ENCODE measurements around the gene PTX4.

The PTX4 gene

DNA sequence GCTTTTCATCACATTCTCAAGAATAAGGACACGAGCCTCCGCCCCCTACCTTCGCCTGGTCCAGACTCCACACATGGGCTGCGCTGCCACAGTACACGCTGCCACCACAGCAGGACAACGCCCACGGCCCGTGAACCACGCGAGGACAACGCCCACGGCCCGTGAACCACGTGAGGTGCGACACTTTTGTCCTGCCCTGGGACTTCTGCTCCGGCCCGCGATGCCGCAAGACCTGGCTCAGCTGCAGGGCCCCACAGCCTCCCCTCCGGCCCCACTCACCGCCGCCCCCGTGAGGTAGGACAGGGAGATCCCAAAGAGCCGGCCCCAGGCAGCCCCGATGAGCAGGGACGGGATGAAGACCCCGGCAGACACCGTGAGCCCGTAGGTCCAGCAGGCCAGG is 38.5 kb downstream of the PTX4 start:
- no peak overlapping the region for H3K27ac ChIP-seq (ENCODE audit: low read depth, low read length)
- H3K27me3 ChIP-seq (ENCODE audit: low read length) = no peaks in the 10 kb centered on the region
- no peaks in the 10 kb centered on the region for H3K79me2 ChIP-seq (ENCODE audit: insufficient read depth, low read length)
- no peaks in the 10 kb centered on the region for H3F3A ChIP-seq (ENCODE audit: insufficient read depth)
- no peak overlapping the region for H3K4me2 ChIP-seq (ENCODE audit: low read depth, low read length, poor library complexity, severe bottlenecking)
- H3K9me3 ChIP-seq (ENCODE audit: insufficient read depth, low read length) = no peaks in the 10 kb centered on the region
- H3K9me2 ChIP-seq (replicated peaks; ENCODE audit: insufficient read depth, low read length) = no peaks in the 10 kb centered on the region
- no peak overlapping the region for H3K9ac ChIP-seq (ENCODE audit: low read length)
- H4K20me1 ChIP-seq (ENCODE audit: low read depth, low read length) = no peaks in the 10 kb centered on the region
- no peak overlapping the region for H3K4me3 ChIP-seq (ENCODE audit: insufficient read depth, low read length, poor library complexity, severe bottlenecking)
- TF ChIP-seq EZH2phosphoT487 (conservative IDR thresholded peaks at IDR 0.05; ENCODE audit: low read length) = no peak
- TF ChIP-seq CTCF (IDR thresholded peaks at IDR 0.05; ENCODE audit: insufficient read depth, low read length, poor library complexity, severe bottlenecking) = no peak
- no peaks in the 10 kb centered on the region for H3K36me3 ChIP-seq (ENCODE audit: low read length)
- no peak overlapping the region for H2AFZ ChIP-seq (ENCODE audit: low read depth, low read length, severe bottlenecking)

DNA sequence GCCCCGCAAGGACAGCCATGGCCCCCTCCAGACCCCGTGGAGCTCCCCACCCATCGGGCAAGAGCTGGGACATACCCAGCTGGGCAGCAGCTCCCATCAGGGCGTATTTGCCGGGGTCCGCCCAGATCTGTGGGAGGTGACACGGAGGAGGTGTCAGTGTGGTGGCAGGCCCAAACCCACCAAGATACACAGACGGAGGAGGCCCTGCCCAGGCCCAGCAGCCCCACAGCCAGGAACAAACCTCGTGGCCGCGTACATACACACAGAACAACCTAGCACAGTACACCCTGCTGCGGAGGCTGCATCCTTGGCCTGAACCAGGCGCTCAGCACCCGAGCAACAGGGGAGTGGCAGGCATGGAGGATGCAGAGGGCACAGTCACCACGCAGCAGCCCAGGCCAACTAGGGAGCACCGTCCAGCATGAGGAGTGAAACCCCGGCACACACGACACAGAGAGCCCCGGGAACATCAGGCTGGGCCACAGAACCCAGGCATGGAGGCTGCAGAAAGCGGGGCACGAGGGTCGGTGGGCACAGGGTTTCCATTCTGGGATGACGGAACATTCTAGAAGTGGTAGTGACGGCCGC is 39.4 kb downstream of the PTX4 start:
- TF ChIP-seq CTCF (IDR thresholded peaks at IDR 0.05; ENCODE audit: insufficient read depth, low read length, poor library complexity, severe bottlenecking) = no peak
- TF ChIP-seq EZH2phosphoT487 (conservative IDR thresholded peaks at IDR 0.05; ENCODE audit: low read length) = no peak
- no peak overlapping the region for H3K4me2 ChIP-seq (ENCODE audit: low read depth, low read length, poor library complexity, severe bottlenecking)
- H2AFZ ChIP-seq (ENCODE audit: low read depth, low read length, severe bottlenecking) = no peak overlapping the region
- no peaks in the 10 kb centered on the region for H3F3A ChIP-seq (ENCODE audit: insufficient read depth)
- no peaks in the 10 kb centered on the region for H3K9me2 ChIP-seq (replicated peaks; ENCODE audit: insufficient read depth, low read length)
- no peaks in the 10 kb centered on the region for H3K79me2 ChIP-seq (ENCODE audit: insufficient read depth, low read length)
- H4K20me1 ChIP-seq (ENCODE audit: low read depth, low read length) = no peaks in the 10 kb centered on the region
- no peak overlapping the region for H3K9ac ChIP-seq (ENCODE audit: low read length)
- no peak overlapping the region for H3K27ac ChIP-seq (ENCODE audit: low read depth, low read length)
- no peaks in the 10 kb centered on the region for H3K36me3 ChIP-seq (ENCODE audit: low read length)
- no peak overlapping the region for H3K4me3 ChIP-seq (ENCODE audit: insufficient read depth, low read length, poor library complexity, severe bottlenecking)
- no peaks in the 10 kb centered on the region for H3K9me3 ChIP-seq (ENCODE audit: insufficient read depth, low read length)
- no peaks in the 10 kb centered on the region for H3K27me3 ChIP-seq (ENCODE audit: low read length)

GRCh38 chr16:1448536-1449116 is 40.1 kb downstream of the PTX4 start:
- Histone ChIP-seq H3K36me3 (ENCODE audit: low read length) (no peaks in the 10 kb centered on the region), H4K20me1 (ENCODE audit: low read depth, low read length) (no peaks in the 10 kb centered on the region)
- TF ChIP-seq CTCF (IDR thresholded peaks at IDR 0.05; ENCODE audit: insufficient read depth, low read length, poor library complexity, severe bottlenecking) (no peak), EZH2phosphoT487 (conservative IDR thresholded peaks at IDR 0.05; ENCODE audit: low read length) (no peak)

More at GRCh38 chr16:1448536-1449116, 40.1 kb downstream of the PTX4 start:
- H3K9ac ChIP-seq (ENCODE audit: low read length) = no peak overlapping the region
- no peak overlapping the region for H3K27ac ChIP-seq (ENCODE audit: low read depth, low read length)
- H3K9me2 ChIP-seq (replicated peaks; ENCODE audit: insufficient read depth, low read length) = no peaks in the 10 kb centered on the region
- H3K79me2 ChIP-seq (ENCODE audit: insufficient read depth, low read length) = no peaks in the 10 kb centered on the region
- no peak overlapping the region for H3K4me2 ChIP-seq (ENCODE audit: low read depth, low read length, poor library complexity, severe bottlenecking)
- H3K9me3 ChIP-seq (ENCODE audit: insufficient read depth, low read length) = no peaks in the 10 kb centered on the region
- no peak overlapping the region for H3K4me3 ChIP-seq (ENCODE audit: insufficient read depth, low read length, poor library complexity, severe bottlenecking)
- no peaks in the 10 kb centered on the region for H3F3A ChIP-seq (ENCODE audit: insufficient read depth)
- H2AFZ ChIP-seq (ENCODE audit: low read depth, low read length, severe bottlenecking) = no peak overlapping the region
- H3K27me3 ChIP-seq (ENCODE audit: low read length) = no peaks in the 10 kb centered on the region

Measured in SU-DHL-6 (cell line).